ENCODE data around the gene JAKMIP2.
A peak's percentile ranks its signal among the peaks of the same experiment; 100 is the strongest.
"Not testable (repeated sequence)": the region's sequence is repeated elsewhere in the genome, so short reads cannot be mapped to it uniquely, and the experiment has no call there.

The JAKMIP2 gene

DNA sequence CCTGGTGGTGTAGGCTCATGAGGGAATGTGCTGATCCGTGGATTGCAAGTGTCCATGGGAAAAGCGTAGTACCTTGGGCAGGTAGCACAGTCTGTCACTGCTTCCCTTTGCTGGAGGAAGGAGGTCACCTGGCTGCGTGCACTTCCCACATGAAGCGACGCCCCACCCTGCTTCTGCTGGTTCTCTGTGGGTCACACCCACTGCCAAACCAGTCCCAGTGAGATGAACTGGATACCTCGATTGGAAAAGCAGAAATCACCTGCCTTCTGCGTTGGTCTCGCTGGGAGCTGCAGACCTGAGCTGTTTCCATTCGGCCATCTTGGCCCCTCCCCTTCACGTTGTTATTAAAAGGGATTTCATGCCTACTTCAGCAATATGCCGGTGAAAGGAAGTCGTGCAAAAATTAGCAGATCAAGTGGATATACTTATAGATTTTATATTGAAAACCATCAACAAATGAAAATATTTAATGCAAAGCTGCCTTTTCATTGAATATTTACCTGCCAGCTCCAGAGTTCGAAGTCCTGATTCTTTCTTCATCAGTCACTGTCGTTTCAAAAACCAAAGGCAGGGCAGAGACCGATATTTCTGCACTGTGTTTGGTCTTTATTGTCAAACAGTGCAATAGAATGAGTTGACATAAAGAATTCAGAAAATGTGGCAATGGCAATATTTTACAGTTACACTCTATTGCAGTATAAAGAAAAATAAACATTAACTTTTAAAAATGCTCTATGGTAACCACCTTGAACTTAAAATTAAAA, 123.2 kb downstream of the JAKMIP2 start:
- DNase-seq (ENCODE audit: low read depth, low spot score), result no peak

DNA sequence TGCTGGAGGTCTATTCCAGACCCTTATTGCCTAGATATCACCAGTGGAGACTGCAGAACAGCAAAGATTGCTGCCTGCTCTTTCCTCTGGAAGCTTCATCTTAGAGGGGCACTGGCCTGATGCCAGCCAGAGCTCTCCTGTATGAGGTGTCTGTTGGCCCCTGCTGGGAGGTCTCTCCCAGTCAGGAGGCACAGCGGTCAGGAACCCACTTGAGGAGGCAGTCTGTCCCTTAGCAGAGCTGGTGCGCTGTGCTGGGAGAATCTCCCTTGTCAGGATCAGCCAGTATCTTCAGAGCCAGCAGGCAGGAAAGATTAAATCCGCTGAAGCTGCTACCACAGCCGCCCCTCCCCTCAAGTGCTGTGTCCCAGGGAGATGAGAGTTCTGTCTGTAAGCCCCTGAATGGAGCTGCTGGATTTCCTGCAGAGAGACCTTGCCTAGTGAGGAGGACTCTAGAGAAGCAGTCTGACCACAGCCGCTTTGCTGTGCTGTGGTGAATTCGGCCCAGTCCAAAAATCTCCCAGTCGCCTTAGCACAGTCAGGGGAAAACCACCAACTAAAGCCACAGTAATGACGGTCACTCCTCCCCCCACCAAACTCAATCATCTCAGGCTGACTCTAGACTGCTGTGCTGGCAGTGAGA, 124.1 kb downstream of the JAKMIP2 start:
- no peak for DNase-seq (ENCODE audit: low read depth, low spot score)

DNA sequence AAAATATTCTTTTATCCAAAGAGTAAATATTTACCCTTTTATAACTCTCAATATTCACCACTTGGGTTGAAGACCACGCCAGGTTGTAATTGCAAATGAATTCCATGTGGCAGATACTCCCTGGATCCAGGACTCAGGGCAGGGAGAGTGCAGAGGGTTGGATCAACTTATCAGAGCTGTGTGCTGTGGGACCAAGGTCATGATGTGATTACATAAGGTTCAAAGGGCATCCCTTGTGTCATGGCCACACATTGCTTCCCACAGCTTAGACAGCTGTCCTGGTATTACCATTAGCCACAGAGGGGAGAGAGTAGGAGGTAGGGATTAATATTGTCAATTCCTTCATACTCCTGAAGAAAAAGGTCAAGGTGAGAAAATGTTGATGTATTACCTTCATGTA, 133.9 kb downstream of the JAKMIP2 start:
- DNase-seq (ENCODE audit: low read depth, low spot score), result no peak

DNA sequence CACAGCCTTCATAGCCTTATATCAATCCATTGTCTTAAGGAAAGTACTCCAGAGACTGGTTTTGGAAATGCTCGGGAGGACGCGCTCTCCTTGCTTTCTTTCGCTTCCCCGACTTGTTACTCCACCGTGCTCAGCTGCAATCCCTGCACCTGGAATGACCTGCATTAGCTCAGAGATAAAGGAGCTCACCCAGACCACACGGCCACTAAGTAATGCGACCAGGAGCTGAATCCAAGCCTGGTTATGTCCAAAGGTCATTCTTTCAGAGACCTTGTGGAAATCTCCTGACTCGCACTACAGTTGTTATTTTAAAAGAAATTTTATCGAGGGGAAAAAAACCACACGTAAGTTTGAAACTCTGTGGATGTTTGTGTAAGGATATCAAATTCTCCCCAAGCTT, 137.3 kb downstream of the JAKMIP2 start:
- DNase-seq (ENCODE audit: low read depth, low spot score), result no peak

DNA sequence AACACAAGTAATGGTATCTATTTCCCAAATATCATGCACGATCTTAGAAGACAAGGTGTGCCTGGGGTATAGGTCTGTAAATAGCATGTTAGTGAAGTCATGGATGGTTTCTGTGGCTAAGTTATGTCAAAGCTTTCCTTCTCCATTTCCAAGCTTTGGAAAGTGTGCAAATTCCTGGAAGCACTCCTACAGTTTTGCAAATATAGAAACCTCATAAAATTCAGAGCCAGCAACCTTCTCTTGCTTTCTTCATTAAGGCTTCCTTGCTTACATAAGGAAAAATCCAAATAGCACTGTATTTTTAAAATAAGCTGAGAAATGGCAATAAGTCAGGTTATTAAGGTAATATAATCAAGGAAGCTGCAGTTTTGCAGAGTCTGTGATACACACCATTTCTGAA, 138.1 kb downstream of the JAKMIP2 start:
- no peak for DNase-seq (ENCODE audit: low read depth, low spot score)

DNA sequence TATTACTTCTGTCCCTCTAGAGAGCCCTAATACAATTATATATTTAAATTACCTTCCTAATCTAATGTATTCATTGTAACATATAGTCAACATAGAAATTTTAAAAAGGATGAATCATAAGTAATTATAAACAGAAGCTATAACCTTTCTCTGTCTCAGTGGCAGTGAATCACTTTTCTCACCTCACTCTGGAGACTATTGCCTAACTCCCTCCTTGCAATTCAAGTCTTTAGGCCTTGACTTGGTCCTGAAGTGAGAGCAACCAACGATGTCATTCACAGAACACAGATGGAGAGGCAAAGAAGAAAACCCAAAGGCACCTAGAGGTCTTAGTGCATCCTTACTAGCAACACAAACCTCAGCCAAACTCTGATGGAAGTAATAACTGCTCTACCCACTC, 139.4 kb downstream of the JAKMIP2 start:
- no peak for DNase-seq (ENCODE audit: low read depth, low spot score)

DNA sequence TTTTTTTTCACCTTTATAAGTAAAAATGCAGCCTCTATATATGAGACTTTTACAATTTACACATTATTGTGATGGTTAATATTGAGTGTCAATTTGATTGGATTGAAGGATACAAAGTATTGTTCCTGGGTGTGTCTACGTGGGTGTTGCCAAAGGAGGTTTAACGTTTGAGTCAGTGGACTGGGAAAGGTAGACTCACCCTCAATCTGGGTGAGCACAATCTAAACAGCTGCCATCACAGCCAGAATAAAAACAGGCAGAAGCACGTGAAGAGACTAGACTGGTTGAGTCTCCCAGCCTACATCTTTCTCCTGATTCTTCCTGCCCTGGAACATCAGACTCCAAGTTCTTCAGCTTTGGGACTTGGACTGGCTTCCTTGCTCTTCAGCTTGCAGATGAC, 139.9 kb downstream of the JAKMIP2 start:
- DNase-seq (ENCODE audit: low read depth, low spot score), result no peak

DNA sequence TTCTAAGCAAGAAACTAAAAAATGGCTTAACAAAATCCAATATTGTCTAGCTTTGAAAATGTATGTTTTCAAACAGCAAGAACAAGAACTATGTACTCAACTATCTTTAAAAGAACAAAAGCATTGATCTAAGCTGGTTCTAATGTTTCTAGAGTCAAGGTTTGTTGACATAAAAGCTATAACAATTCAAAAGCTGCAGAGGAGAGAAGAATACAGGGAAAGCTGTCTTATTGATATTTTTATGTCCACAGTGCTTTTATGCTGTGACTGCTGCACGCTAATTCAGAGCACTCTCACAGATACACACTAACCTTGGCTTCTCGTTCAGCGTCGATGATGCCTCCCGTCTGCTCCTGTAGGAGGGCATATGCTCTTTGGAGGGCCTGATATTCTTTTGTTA, 143.2 kb downstream of the JAKMIP2 start:
- DNase-seq (ENCODE audit: low read depth, low spot score), result no peak

DNA sequence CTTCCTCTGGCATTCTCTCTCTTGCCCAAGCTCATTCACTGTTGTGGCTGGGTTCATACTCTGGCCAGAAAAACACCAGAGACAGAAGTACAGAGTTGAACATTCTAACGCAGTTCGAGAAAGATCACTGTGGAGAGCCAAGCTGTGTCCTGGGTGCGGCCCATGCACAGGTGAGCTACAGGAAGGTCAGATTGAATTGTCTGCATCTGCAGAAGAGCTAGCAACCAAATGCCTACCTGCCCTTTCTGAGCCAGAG, 145.9 kb downstream of the JAKMIP2 start:
- no peak for DNase-seq (ENCODE audit: low read depth, low spot score)

DNA sequence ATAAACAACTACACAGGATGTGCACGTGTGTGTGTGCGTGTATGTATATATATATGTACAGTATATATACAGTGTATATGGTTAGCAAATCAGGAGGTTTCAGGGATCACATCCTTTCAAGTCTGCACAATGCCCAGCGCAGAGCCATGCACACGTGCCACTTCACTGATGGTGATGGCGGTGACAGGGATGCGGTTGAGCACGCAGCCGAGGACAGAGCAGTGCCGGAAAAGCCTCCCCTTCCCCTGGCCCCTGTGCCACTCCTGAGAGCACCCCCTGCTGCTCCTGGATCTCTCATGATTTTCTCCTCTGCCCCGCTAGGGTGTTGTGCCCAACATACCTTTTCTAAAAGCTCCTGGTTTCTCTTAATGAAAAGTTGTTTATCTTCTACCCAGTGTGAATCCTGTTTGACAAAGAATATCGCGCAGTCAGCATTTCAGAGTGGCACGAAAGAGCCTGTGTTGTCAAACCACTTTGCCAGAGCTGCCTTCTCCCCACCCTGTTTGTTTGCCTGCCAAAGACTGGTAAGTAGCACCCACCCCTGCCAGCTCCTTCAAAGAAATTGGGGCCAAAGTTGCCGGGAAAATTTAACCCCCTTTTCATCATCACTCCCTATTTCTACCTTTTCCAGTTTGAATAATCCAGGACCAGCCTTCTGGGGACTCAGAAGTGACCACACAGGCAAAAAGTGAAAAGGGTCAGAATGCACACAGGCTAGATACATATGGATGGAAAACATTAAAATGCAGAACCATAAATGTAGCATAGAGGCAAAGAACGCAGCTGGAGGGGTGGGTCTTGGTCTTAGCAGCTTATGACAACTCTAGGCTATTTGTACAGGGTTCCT, 146.4 kb downstream of the JAKMIP2 start:
- no peak for DNase-seq (ENCODE audit: low read depth, low spot score)

DNA sequence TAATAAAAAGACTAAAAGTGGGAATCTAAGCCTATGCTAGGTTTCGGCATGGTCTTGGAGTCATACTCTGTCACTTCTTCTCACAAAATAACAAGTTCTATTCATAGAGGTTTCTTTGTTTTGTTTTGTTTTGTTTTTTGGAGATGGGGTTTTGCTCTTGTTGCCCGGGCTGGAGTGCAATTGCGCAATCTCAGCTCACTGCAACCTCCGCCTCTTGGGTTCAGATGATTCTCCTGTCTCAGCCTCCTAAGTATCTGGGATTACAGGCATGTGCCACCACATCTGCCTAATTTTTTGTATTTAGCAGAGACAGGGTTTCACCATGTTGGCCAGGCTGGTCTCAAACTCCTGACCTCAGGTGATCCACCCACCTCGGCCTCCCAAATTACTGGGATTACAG, 147.1 kb downstream of the JAKMIP2 start:
- not testable (repeated sequence) for DNase-seq (ENCODE audit: low read depth, low spot score)

DNA sequence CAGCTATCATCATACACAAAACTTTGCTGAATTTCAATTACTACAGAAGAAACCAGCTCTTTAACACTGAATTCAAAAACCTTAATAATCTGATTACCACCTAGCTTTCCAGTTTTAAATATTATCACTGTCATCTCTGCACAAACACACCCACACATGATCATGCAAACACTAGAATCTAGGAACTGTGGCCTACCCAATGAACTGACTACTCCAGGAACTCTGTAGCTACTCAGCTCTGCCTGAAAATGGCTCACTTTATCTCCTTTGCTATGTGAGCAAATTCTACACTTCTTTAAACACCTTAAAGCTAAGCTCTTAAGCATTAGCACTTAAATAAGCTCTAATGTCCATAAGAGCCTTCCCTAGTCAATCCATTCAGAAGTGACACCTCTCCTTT, 149.4 kb downstream of the JAKMIP2 start:
- no peak for DNase-seq (ENCODE audit: low read depth, low spot score)

DNA sequence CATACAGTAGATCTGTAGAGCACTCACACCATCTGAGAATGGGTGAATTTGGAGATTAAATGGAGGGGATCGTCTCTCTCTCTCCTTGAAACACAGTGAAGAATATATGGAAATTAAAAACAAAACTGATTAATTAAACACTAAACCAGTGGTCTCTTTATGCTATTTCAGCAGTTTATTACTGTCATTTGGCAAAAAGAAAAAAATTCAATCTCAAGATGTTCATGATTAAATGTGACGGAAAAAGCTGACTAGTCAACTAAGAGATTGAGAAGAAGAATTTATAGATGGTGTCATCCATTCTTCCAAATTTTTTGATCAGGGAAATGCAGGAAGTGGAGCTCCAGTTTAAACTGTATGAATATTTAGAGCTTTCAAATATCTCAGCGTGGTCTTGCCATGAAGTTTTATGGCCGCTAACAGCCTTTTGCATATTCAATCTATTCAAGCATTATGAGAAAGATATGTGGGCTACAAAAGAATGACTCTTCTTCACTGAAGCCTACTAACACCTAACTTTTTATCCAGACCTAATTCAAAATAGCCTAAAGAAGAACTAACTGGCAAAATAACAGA, 151.0 kb downstream of the JAKMIP2 start:
- no peak for DNase-seq (ENCODE audit: low read depth, low spot score)

DNA sequence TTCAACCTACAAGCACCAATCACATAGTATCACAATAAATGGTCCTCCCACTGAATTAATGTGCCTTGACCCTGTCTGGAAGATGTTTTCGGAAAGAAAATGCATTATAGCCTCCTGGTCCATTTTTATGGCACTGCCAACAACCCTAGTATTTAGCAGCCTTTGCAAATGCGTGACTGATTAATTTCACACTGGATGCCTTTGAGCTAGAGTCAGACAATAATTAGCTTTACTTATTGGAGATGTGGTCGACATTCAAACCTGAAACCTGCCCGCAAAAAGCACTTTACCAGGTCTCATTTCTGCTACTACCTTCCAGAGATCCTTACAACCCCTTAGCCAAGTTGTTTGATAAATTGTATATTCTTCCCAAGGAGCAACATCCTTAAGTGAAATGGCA, 153.3 kb downstream of the JAKMIP2 start:
- no peak for DNase-seq (ENCODE audit: low read depth, low spot score)

DNA sequence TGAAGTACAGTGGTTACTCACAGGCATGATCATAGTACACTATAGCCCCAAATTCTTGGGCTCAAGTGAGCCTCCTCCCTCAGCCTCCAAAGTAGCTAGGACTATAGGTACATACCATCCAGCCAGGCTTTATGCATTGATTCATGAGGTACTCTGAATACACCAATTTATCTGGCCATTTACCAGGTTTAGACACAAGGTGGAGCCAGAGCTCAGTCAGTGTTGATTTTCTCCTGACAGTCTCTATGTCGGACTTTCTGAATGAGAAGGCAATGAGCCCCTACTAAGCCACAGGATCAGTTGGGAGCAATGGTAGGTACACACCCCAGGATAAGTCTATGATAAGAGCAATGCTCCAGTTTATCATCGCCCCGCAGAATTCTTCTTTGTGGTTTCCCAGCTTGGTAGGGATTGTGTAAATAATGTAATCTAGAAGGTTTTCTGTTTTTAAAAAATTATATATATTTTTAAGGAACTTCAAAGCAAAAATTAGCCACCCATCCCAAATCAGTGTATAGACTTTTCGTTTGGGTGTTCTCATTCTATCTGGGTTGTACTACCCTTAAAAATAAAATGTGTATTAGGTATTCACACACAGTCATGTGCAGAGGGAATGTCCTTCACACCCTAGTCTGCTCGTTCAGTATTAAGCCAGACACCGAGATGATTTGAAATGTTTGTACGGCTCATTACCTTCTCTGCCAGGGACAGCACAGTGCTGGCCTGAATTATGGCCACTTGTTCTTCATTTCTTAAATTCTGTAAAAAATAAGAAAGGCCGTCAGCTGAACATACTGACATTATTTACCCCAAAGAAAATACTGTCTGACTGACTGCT, 154.3 kb downstream of the JAKMIP2 start:
- DNase-seq (ENCODE audit: low read depth, low spot score), result peak; percentile 29

DNA sequence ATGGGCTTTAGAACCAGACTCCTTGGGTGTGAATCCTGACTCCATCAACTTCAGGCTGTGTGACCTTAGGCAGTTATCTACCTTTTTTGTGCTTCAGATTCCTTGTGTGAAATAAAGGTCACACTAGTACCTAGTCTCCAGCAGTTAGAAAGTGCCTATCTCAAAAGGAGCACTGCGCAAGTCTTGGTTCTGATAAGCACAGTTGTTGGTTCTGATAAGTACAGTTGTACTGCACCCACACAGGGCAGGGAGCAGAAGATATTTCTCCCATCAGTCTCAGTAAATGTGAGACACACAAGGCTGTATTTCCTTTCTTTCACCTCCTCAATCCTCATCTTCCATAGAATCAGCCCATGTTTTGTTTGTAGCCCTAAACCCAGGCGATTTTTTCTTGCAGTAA, 156.1 kb downstream of the JAKMIP2 start:
- no peak for DNase-seq (ENCODE audit: low read depth, low spot score)

DNA sequence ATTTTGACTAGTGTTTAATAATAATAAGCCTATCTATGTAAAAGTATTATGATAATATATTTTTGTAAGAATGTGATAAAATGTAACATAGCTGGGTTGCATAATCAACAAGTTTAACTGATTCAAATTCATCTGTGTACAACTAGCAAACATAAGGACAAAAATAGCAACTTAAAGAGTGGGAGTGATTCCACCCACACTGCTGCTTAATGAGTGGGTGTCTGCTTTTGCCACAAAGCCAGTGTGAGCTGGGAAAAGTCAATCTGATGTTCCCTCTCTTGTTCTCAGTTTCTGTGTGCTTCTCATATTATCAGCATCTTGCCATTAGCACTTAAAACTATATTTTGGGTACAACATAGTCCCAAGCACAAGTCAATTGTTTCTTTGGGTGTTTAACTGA, 161.5 kb downstream of the JAKMIP2 start:
- DNase-seq (ENCODE audit: low read depth, low spot score), result no peak

DNA sequence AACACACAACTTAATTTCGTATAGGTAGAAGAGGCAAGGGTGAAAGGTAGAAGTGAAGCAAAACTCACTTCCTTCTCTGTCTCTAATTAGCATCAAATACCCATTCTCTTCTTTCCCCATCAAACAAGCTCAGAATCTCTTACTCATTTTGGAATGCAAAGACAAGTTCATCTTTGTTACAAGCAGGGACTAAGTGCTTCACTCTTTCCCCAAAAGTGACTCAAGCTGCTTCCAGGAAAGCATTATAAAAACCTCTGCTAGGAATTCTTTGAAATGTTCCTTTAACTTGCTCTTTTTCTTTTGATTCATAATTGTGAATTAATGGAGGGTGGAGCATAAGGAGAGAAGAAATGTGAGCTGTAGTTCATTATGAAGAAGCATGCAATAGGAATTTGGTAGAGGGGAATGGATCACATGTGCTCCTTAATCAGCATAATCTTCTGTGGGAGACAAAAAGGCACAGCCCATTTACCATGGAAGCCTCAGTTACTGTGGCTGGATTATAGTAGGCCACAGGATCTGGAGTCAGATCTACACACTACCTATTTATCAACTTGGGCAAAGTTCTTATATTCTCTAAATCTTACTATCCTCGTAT, 163.1 kb downstream of the JAKMIP2 start:
- DNase-seq (ENCODE audit: low read depth, low spot score), result no peak

DNA sequence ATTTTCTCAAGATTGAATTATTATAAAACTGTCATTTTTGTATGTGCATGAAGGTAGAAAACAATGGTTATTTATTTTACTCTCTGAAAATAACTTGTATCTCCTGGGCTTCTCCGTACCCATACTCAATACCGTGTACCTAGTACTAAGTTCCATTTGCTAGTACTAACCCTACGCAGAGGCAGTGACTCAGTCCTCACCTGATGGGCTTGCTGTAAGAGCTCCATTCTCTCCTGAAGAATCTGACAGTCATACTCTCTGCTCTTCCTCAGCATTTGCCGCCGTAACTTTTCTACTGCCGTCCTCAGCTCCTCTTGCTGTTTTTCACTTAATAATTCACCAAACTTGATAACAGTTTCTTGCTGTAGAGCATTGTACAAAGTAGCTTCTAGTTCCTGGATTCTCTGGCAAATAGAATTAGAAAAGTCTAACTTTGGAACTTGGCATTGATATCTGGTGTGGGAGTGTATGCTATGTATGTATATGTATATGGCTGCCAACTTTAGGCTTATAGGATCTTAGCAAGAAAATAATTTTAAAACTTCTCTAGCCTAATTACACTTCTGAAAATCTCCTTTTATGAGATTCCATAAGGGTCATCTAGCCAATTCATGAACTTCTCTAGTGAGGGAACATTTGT, 164.7 kb downstream of the JAKMIP2 start:
- no peak for DNase-seq (ENCODE audit: low read depth, low spot score)

DNA sequence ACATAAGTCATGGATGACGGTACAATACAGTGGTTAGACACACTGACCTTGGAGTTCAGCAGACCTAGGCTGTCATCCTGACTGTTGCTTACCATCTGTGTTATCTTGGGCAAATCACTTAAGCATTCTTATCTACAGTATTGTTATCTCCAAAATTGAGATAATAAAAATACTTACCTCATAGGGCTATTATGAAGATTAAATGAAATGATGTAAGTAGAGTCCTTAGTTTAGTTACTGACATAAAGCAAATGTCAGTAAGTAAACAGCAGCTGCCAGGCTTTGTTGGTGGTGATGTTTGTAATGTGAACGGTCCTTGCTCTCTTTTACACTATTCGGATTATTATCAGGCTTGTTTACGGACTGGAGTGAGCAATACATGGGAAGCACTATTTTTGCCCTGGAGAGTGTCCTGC, 165.3 kb downstream of the JAKMIP2 start:
- DNase-seq (ENCODE audit: low read depth, low spot score), result no peak

DNA sequence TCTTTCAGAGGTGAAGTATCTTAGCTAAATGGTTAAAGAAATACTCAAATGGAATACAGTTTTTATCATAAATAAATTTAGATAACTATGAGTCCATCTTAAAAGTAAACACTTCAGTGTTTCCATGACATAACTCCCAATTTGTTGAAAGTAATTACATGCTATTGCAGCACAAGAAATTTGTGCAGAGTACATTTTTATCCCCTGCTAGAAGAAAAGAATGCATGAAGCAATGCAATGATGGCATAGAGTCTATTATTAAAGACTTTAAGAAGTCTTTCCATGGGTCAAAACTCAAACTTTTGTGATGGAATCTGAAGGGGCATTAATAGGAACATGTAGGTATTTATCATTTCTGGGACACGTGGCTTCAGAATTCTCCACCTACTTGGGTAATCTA, 166.1 kb downstream of the JAKMIP2 start:
- no peak for DNase-seq (ENCODE audit: low read depth, low spot score)
